ENCODE measurements around the gene CDT1. TPM values are rescaled to one million over a fixed set of nuclear protein-coding genes. Genes with fewer than 3 reads are reported as not detected.

CDT1 gene
- total RNA-seq, 2 experiments from 2014 or later, result 133 to 137 TPM

- POLR2A ChIA-PET, result interaction anchor here (1.4 kb wide), 1 partner anchor 24 kb away, joined by 4 read pairs; the partner anchor contains the start of genes GALNS and TRAPPC2L
- no peak overlapping the region for H3K27ac Mint-ChIP-seq
- CTCF ChIA-PET, result no interaction called here
Measured at GRCh38 chr16:88833086-88833485, 29.5 kb downstream of the CDT1 start.

GRCh38 chr16:88834670-88835069, 31.1 kb downstream of the CDT1 start:
- no peak overlapping the region for H3K4me3 Mint-ChIP-seq
- CTCF ChIA-PET, result no interaction called here
- H3K4me1 Mint-ChIP-seq, result no peaks in the 10 kb centered on the region
- POLR2A ChIA-PET, result no interaction called here
- no peaks in the 10 kb centered on the region for H3K36me3 Mint-ChIP-seq (ENCODE audit: low read depth)
- no peaks in the 10 kb centered on the region for H3K27me3 Mint-ChIP-seq
- no peak overlapping the region for H3K27ac Mint-ChIP-seq
- no peak for DNase-seq
- no peaks in the 10 kb centered on the region for H3K9me3 Mint-ChIP-seq

More at GRCh38 chr16:88833086-88833485, 29.5 kb downstream of the CDT1 start:
- H3K4me1 Mint-ChIP-seq, result no peaks in the 10 kb centered on the region
- H3K9me3 Mint-ChIP-seq, result no peaks in the 10 kb centered on the region
- H3K36me3 Mint-ChIP-seq (ENCODE audit: low read depth), result no peaks in the 10 kb centered on the region
- H3K4me3 Mint-ChIP-seq, result no peak overlapping the region
- DNase-seq, result no peak
- no peaks in the 10 kb centered on the region for H3K27me3 Mint-ChIP-seq

GRCh38 chr16:88835383-88835782, 31.8 kb downstream of the CDT1 start:
- H3K27ac Mint-ChIP-seq, result no peak overlapping the region
- H3K27me3 Mint-ChIP-seq, result no peaks in the 10 kb centered on the region
- no peaks in the 10 kb centered on the region for H3K36me3 Mint-ChIP-seq (ENCODE audit: low read depth)
- POLR2A ChIA-PET, result no interaction called here
- no peak for DNase-seq
- CTCF ChIA-PET, result no interaction called here
- no peaks in the 10 kb centered on the region for H3K4me1 Mint-ChIP-seq
- no peak overlapping the region for H3K4me3 Mint-ChIP-seq
- no peaks in the 10 kb centered on the region for H3K9me3 Mint-ChIP-seq

- Mint-ChIP-seq H3K4me1 (no peaks in the 10 kb centered on the region), H3K27ac (no peak overlapping the region), H3K36me3 (ENCODE audit: low read depth) (no peaks in the 10 kb centered on the region), H3K9me3 (no peaks in the 10 kb centered on the region), H3K4me3 (no peak overlapping the region), H3K27me3 (no peaks in the 10 kb centered on the region)
- POLR2A ChIA-PET, result no interaction called here
- no peak for DNase-seq
- CTCF ChIA-PET, result no interaction called here
Measured at GRCh38 chr16:88835818-88836217, 32.2 kb downstream of the CDT1 start.

GRCh38 chr16:88836791-88837190, 33.2 kb downstream of the CDT1 start:
- no peak overlapping the region for H3K27ac Mint-ChIP-seq
- H3K27me3 Mint-ChIP-seq, result no peaks in the 10 kb centered on the region
- ChIA-PET CTCF (no interaction called here), POLR2A (no interaction called here)
- H3K36me3 Mint-ChIP-seq (ENCODE audit: low read depth), result no peaks in the 10 kb centered on the region
- no peak overlapping the region for H3K4me3 Mint-ChIP-seq
- no peaks in the 10 kb centered on the region for H3K9me3 Mint-ChIP-seq
- H3K4me1 Mint-ChIP-seq, result peaks cover under 1% of the 10 kb centered on the region
- no peak for DNase-seq

- ChIA-PET CTCF (no interaction called here), POLR2A (no interaction called here)
- Mint-ChIP-seq H3K4me1 (peaks cover 6% of the 10 kb centered on the region), H3K27ac (no peak overlapping the region), H3K27me3 (no peaks in the 10 kb centered on the region), H3K9me3 (no peaks in the 10 kb centered on the region), H3K36me3 (ENCODE audit: low read depth) (no peaks in the 10 kb centered on the region), H3K4me3 (no peak overlapping the region)
- DNase-seq, result no peak
Measured at GRCh38 chr16:88837806-88838205, 34.2 kb downstream of the CDT1 start.

GRCh38 chr16:88838566-88838965, 35.0 kb downstream of the CDT1 start:
- H3K36me3 Mint-ChIP-seq (ENCODE audit: low read depth), result no peaks in the 10 kb centered on the region
- no peaks in the 10 kb centered on the region for H3K27me3 Mint-ChIP-seq
- peaks cover 7% of the 10 kb centered on the region for H3K4me1 Mint-ChIP-seq
- no peak overlapping the region for H3K27ac Mint-ChIP-seq
- DNase-seq, result no peak
- no peaks in the 10 kb centered on the region for H3K9me3 Mint-ChIP-seq
- CTCF ChIA-PET, result interaction anchor here (0.6 kb wide), 1 partner anchor 45 kb away, joined by 3 read pairs; no protein-coding TSS in a partner anchor
- H3K4me3 Mint-ChIP-seq, result no peak overlapping the region
- POLR2A ChIA-PET, result no interaction called here

- Mint-ChIP-seq H3K4me3 (no peak overlapping the region), H3K36me3 (ENCODE audit: low read depth) (no peaks in the 10 kb centered on the region), H3K27me3 (no peaks in the 10 kb centered on the region), H3K4me1 (peaks cover 7% of the 10 kb centered on the region), H3K27ac (no peak overlapping the region), H3K9me3 (no peaks in the 10 kb centered on the region)
- no peak for DNase-seq
- ChIA-PET POLR2A (no interaction called here), CTCF (interaction anchor here (0.6 kb wide), 1 partner anchor 45 kb away, joined by 3 read pairs; no protein-coding TSS in a partner anchor)
Measured at GRCh38 chr16:88839026-88839529, 35.5 kb downstream of the CDT1 start.

GRCh38 chr16:88839745-88840599, 36.4 kb downstream of the CDT1 start:
- no peak overlapping the region for H3K4me3 Mint-ChIP-seq

GRCh38 chr16:88840600-88841215, 37.1 kb downstream of the CDT1 start:
- Mint-ChIP-seq H3K27me3 (no peaks in the 10 kb centered on the region), H3K9me3 (no peaks in the 10 kb centered on the region), H3K36me3 (ENCODE audit: low read depth) (no peaks in the 10 kb centered on the region), H3K4me1 (peaks cover 7% of the 10 kb centered on the region), H3K27ac (no peak overlapping the region), H3K4me3 (no peak overlapping the region)
- ChIA-PET CTCF (no interaction called here), POLR2A (interaction anchor here (0.9 kb wide), 1 partner anchor 17 kb away, joined by 4 read pairs; no protein-coding TSS in a partner anchor)
- no peak for DNase-seq

More at GRCh38 chr16:88839745-88840599, 36.4 kb downstream of the CDT1 start:
- Mint-ChIP-seq H3K36me3 (ENCODE audit: low read depth) (no peaks in the 10 kb centered on the region), H3K9me3 (no peaks in the 10 kb centered on the region), H3K27me3 (no peaks in the 10 kb centered on the region), H3K4me1 (peaks cover 7% of the 10 kb centered on the region), H3K27ac (no peak overlapping the region)
- DNase-seq, result no peak
- CTCF ChIA-PET, result no interaction called here
- POLR2A ChIA-PET, result no interaction called here

GRCh38 chr16:88841521-88842307, 38.1 kb downstream of the CDT1 start:
- ChIA-PET CTCF (no interaction called here), POLR2A (interaction anchor here (0.9 kb wide), 1 partner anchor 16 kb away, joined by 4 read pairs; no protein-coding TSS in a partner anchor)
- no peaks in the 10 kb centered on the region for H3K36me3 Mint-ChIP-seq (ENCODE audit: low read depth)
- H3K4me1 Mint-ChIP-seq, result peaks cover 7% of the 10 kb centered on the region
- H3K4me3 Mint-ChIP-seq, result no peak overlapping the region
- H3K27ac Mint-ChIP-seq, result no peak overlapping the region
- H3K9me3 Mint-ChIP-seq, result no peaks in the 10 kb centered on the region
- H3K27me3 Mint-ChIP-seq, result no peaks in the 10 kb centered on the region
- no peak for DNase-seq

- ChIA-PET CTCF (no interaction called here), POLR2A (no interaction called here)
- no peaks in the 10 kb centered on the region for H3K9me3 Mint-ChIP-seq
- no peak for DNase-seq
- no peak overlapping the region for H3K4me3 Mint-ChIP-seq
- no peaks in the 10 kb centered on the region for H3K36me3 Mint-ChIP-seq (ENCODE audit: low read depth)
- H3K27me3 Mint-ChIP-seq, result no peaks in the 10 kb centered on the region
- H3K27ac Mint-ChIP-seq, result no peak overlapping the region
- H3K4me1 Mint-ChIP-seq, result peaks cover 7% of the 10 kb centered on the region
Measured at GRCh38 chr16:88842308-88842756, 38.7 kb downstream of the CDT1 start.

- POLR2A ChIA-PET, result no interaction called here
- Mint-ChIP-seq H3K9me3 (no peaks in the 10 kb centered on the region), H3K27me3 (no peaks in the 10 kb centered on the region)
Measured at GRCh38 chr16:88842806-88843205, 39.2 kb downstream of the CDT1 start.

More at GRCh38 chr16:88842806-88843205, 39.2 kb downstream of the CDT1 start:
- H3K4me1 Mint-ChIP-seq, result peaks cover 7% of the 10 kb centered on the region
- no peak overlapping the region for H3K4me3 Mint-ChIP-seq
- CTCF ChIA-PET, result no interaction called here
- H3K36me3 Mint-ChIP-seq (ENCODE audit: low read depth), result no peaks in the 10 kb centered on the region
- H3K27ac Mint-ChIP-seq, result no peak overlapping the region
- DNase-seq, result no peak

All from activated CD4-positive, alpha-beta memory T cell treated with anti-CD3 and anti-CD28 coated beads, Interleukin-2, amount 10 ng/mL, durations not matched to agents 7 days and 5 days (primary cell).